Natural killer cell (primary cell): ENCODE results near the gene SPTB. TPM values are rescaled to one million over a fixed set of nuclear protein-coding genes. Genes with fewer than 3 reads are reported as not detected.

Experiments used
- ATAC-seq, 3 donors: fragments of 150-1000 bp in 2 of 3; fragments of 200-7000 bp in 1 of 3; cut with Tn5 transposase; 1 replicate in 1 of 3; 2 replicates in 2 of 3; pipeline ENCODE4 v1.10.0; 2021; ENCODE audit warnings: mild to moderate bottlenecking in 2 of 3, moderate library complexity in 2 of 3
- DNase-seq, 2 donors: peaks; one replicate each; pipeline versions ENCODE4 v3.0.0 to v3.0.0-alpha.2; 2013 to 2021; ENCODE audit warnings: mixed read lengths in 1 of 2
- H3K27ac ChIP-seq: one replicate; pipeline ENCODE4 v1.5.1; 2013; ENCODE audit warnings: mild to moderate bottlenecking, low read length
- H3K27me3 ChIP-seq: one replicate; pipeline ENCODE4 v1.6.1; 2013; ENCODE audit warnings: low read length; ENCODE audit not compliant: control insufficient read depth, insufficient read depth
- H3K36me3 ChIP-seq: one replicate; pipeline ENCODE4 v1.6.1; 2013; ENCODE audit warnings: low read length; ENCODE audit not compliant: control insufficient read depth, insufficient read depth
- H3K4me1 ChIP-seq: one replicate; pipeline ENCODE4 v1.6.1; 2013; ENCODE audit warnings: low read length; ENCODE audit not compliant: control insufficient read depth, insufficient read depth
- H3K4me3 ChIP-seq: one replicate; pipeline ENCODE4 v1.5.1; 2013; ENCODE audit warnings: low read length
- H3K9me3 ChIP-seq: one replicate; pipeline ENCODE4 v1.6.1; 2013; ENCODE audit warnings: low read length; ENCODE audit not compliant: control insufficient read depth, insufficient read depth
- H3K27ac Mint-ChIP-seq, 2 donors: one replicate each; pipeline ENCODE4 v1.8.0; 2022; ENCODE audit warnings: mild to moderate bottlenecking in 2 of 2, mixed read lengths in 2 of 2, moderate library complexity in 1 of 2
- H3K27me3 Mint-ChIP-seq, 2 donors: one replicate each; pipeline ENCODE4 v1.8.0; 2022; ENCODE audit warnings: low read depth in 2 of 2, mixed read lengths in 2 of 2
- H3K36me3 Mint-ChIP-seq: one replicate; pipeline ENCODE4 v1.8.0; 2022; ENCODE audit warnings: mixed read lengths
- H3K4me1 Mint-ChIP-seq, 2 donors: one replicate each; pipeline ENCODE4 v1.8.0; 2022; ENCODE audit warnings: mixed read lengths in 2 of 2
- H3K4me3 Mint-ChIP-seq: one replicate; pipeline ENCODE4 v1.8.0; 2022; ENCODE audit warnings: mild to moderate bottlenecking, moderate library complexity, mixed read lengths
- H3K9me3 Mint-ChIP-seq, 2 donors: one replicate each; pipeline ENCODE4 v1.8.0; 2022; ENCODE audit warnings: mixed read lengths in 2 of 2
- WGBS: methylation state at CpG from one replicate; pipeline ENCODE4 v1.1.7; 2013; ENCODE audit warnings: missing lambda C conversion rate; ENCODE audit not compliant: insufficient coverage; 5-methylcytosine and 5-hydroxymethylcytosine counted together
- intact Hi-C: fragments of 100-400 bp; cut with micrococcal nuclease; formaldehyde crosslinking; loops from one replicate; pipeline ENCODE4 v1.14.2; 2022
- total RNA-seq, 4 donors: library from RNA; stranded (reverse); fragments of 120-200 nt in 1 of 4; gene quantifications; one replicate each; pipeline versions ENCODE4 v1.2.3 to v1.2.4, GENCODE V29; 2013 to 2022
- TF ChIP-seq, protein P1 (sequence below): fragments of 200-600 bp; IDR thresholded peaks from one replicate; pipeline ENCODE4 v1.8.0; 2022; ENCODE audit warnings: antibody characterized with exemption

SPTB gene
- total RNA-seq, 3 donors from 2014 or later (not counting 1 experiment from before 2014, with no cell fraction given): 0.07 to 0.59 (median 0.13) TPM

DNA sequence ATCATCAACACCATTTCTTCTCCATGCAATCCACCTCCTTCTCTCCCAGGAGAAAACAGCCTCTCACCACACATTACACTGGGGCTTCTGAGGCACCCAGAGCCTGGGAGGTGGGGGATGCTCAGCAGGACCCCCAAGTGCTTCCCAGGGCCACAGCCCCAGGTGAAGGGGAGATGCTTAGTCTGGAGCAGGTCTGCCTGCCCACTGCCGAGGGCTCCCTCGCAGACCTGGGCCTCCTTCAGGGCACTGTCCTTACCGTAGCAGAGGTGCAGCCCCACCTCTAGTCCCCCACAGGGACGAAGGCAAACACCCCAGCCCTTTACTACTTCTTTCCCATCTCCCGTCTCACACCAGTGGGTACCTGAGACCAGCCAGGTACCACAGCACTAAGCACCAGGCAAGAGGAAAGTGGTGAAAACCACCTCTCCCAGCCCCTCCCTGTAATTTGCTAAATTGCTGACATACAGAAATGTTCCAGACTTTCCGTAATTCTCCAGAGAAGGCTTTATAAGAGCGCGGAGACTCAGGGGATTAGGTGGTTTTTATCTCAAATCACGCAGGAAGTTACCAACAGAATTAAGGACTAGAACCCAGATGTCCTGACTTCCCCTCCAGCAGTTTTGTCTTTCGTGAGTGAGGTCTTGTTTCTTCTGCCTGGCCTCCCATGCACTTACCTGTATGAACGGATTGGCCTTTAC is 116.5 kb downstream of the SPTB start:
- no peaks in the 10 kb centered on the region for H3K9me3 Mint-ChIP-seq
- H3K4me1 Mint-ChIP-seq: peaks cover 49 to 76% of the 10 kb centered on the region in 2 donors
- peaks cover 0 to 12% of the 10 kb centered on the region in 2 donors for H3K27me3 Mint-ChIP-seq
- Histone ChIP-seq H3K4me1 (peaks cover 71% of the 10 kb centered on the region), H3K27me3 (peaks cover 6% of the 10 kb centered on the region), H3K9me3 (no peaks in the 10 kb centered on the region), H3K4me3 (no peak overlapping the region), H3K36me3 (no peaks in the 10 kb centered on the region), H3K27ac (no peak overlapping the region)
- no peaks in the 10 kb centered on the region for H3K36me3 Mint-ChIP-seq
- ATAC-seq: no peak
- intact Hi-C loops: no loop called here
- H3K27ac Mint-ChIP-seq: no peak overlapping the region
- whole genome bisulfite sequencing: 71% methylated on average over 11 of the region's 11 CpGs
- DNase-seq: no peak
- H3K4me3 Mint-ChIP-seq: peak overlapping the region; percentile 13
- TF ChIP-seq, protein P1, sequence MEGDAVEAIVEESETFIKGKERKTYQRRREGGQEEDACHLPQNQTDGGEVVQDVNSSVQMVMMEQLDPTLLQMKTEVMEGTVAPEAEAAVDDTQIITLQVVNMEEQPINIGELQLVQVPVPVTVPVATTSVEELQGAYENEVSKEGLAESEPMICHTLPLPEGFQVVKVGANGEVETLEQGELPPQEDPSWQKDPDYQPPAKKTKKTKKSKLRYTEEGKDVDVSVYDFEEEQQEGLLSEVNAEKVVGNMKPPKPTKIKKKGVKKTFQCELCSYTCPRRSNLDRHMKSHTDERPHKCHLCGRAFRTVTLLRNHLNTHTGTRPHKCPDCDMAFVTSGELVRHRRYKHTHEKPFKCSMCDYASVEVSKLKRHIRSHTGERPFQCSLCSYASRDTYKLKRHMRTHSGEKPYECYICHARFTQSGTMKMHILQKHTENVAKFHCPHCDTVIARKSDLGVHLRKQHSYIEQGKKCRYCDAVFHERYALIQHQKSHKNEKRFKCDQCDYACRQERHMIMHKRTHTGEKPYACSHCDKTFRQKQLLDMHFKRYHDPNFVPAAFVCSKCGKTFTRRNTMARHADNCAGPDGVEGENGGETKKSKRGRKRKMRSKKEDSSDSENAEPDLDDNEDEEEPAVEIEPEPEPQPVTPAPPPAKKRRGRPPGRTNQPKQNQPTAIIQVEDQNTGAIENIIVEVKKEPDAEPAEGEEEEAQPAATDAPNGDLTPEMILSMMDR: no peak

DNA sequence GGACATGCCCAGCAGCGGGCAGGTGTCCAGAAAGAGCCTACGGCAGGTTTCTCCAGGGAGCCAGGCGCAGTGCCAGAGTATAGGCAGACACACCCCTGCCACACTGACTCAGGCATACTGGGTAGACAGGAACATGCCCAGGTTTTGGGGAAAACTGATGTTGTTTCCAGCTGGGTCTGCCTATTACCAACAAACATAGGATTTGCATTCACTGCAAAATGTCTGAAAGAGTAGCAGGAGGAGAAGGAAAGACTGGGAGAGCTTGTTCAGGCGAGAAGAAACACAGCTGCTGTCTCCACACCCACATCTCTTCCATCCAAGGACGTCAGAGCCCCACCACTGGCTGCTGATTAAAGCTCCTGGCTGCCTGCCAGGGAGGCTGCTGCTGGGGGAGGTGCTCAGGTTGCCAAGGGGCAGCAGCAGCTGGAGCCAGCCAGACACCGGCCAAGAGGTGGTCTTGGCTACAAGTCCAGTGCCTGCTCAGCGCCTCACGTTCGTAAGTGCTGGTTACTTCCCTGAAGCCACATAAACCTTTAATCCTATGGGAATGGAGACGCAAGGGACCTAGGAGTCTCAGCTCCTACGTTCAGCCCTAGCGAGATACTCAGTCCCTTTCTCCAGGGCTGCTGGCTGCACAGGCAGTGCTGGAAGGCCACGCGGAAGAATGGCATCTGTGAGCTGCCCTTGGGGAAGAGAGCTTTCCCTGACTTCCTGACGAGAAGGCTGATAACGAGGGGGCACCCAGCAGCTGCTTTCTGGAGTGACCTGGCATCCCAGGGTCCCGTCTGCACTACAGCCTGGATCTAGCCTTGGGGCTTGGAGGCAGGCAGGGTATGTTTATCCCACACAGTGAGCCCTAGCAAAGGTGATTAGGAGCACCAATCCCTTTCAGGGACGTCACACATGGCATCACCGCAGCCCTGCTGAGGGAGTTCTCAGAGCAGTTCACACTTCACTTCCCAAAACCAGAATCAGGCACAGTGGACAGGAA is 117.4 kb downstream of the SPTB start:
- Histone ChIP-seq H3K36me3 (no peaks in the 10 kb centered on the region), H3K4me3 (no peak overlapping the region), H3K4me1 (peaks cover 80% of the 10 kb centered on the region), H3K9me3 (no peaks in the 10 kb centered on the region), H3K27me3 (peaks cover 6% of the 10 kb centered on the region), H3K27ac (no peak overlapping the region)
- DNase-seq (peak in 1 of 2 donors; percentile 69), ATAC-seq (no peak)
- intact Hi-C loops: no loop called here
- Mint-ChIP-seq H3K36me3 (no peaks in the 10 kb centered on the region), H3K4me3 (peak overlapping the region; percentile 6), H3K9me3 (no peaks in the 10 kb centered on the region), H3K4me1 (peaks cover 57 to 85% of the 10 kb centered on the region in 2 donors), H3K27me3 (peaks cover 0 to 12% of the 10 kb centered on the region in 2 donors), H3K27ac (peak overlapping the region in 1 of 2 donors; percentile 70)
- 62% methylated on average over 18 of the region's 19 CpGs for WGBS
- TF ChIP-seq, protein P1: no peak

DNA sequence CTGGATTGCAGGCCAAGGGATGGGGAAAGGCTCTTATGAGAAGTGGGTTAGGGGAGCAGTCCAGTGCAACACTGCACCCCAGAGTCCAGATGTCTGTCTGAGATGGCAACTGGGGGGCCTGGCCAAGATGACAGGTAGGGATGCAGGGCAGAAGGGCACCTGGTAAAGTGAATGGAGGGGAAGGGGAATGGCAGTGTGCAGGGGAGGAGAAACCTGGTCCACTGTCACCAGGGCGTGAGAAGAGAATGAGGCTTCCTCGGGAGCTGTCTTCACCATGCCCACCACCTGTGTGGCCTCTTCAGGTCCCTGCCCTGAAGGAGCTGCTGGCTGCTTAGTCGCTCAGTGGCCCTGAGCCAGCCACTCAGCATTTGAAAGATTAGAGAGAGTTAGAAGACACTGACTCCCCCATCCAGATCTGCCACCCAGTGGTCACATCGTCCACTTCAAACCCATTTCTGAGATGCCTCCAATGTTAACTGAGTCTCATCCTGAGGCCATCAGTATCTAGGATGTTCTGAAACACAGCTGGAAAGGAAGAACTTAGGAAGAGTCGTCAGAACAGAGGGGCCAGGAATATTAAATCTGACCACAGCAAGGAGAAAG is 118.2 kb downstream of the SPTB start:
- Histone ChIP-seq H3K9me3 (no peaks in the 10 kb centered on the region), H3K27ac (no peak overlapping the region), H3K4me1 (peaks cover 88% of the 10 kb centered on the region), H3K27me3 (peaks cover 6% of the 10 kb centered on the region), H3K36me3 (no peaks in the 10 kb centered on the region), H3K4me3 (no peak overlapping the region)
- TF ChIP-seq, protein P1: no peak
- Mint-ChIP-seq H3K4me1 (peaks cover 65 to 92% of the 10 kb centered on the region in 2 donors), H3K36me3 (no peaks in the 10 kb centered on the region), H3K4me3 (peak overlapping the region; percentile 22), H3K27me3 (peaks cover 0 to 12% of the 10 kb centered on the region in 2 donors), H3K27ac (peak overlapping the region in 1 of 2 donors; percentile 70), H3K9me3 (no peaks in the 10 kb centered on the region)
- intact Hi-C loops: no loop called here
- ATAC-seq (no peak), DNase-seq (no peak)
- WGBS: 79% methylated on average over 5 of the region's 5 CpGs
